HG02798 (cell line): ENCODE data around the gene CCR9.
"Not testable (repeated sequence)": the region's sequence is repeated elsewhere in the genome, so short reads cannot be mapped to it uniquely, and the experiment has no call there.

Experiments
- ATAC-seq: cut with Tn5 transposase; IDR thresholded peaks from one replicate; pipeline ENCODE4 v1.9.1; 2021; ENCODE audit warnings: mild to moderate bottlenecking; ENCODE audit not compliant: unreplicated experiment, poor library complexity

Gene CCR9, protein sequence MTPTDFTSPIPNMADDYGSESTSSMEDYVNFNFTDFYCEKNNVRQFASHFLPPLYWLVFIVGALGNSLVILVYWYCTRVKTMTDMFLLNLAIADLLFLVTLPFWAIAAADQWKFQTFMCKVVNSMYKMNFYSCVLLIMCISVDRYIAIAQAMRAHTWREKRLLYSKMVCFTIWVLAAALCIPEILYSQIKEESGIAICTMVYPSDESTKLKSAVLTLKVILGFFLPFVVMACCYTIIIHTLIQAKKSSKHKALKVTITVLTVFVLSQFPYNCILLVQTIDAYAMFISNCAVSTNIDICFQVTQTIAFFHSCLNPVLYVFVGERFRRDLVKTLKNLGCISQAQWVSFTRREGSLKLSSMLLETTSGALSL

DNA sequence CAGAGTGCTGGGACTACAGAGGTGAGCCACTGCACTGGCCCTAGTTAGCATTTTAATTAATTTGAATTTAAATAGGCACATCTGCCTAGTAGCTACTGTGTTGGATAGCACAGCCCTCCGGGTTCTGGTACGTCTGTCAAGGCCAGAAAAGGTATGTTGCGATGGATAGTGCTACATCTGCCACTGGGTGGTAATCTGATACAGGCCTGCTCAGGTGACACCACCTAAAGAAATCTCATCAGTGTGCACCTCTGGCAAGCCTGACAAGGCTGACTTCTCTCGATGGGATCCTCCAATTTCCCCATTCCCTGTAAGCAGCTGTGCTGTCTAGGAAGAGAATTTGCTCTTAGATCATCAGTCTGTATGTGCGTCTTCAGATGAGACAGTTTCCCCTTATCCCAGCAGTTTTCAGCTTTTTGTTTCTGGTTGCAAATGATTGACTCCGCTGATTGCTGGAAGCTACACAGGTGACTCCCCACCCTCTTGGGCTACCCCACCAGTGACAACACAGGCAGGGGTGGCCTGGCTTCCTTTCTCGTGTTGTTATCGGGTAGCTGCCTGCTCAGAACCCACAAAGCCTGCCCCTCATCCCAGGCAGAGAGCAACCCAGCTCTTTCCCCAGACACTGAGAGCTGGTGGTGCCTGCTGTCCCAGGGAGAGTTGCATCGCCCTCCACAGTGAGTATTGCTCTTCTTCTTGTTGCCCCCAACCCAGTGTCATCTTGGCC is at the start of gene CCR9:
Gene CCR9 (plus strand): TSS at position 565 of the 727 bp plus-strand sequence. CDS start 8,391 bp downstream, outside the sequence.
- ATAC-seq: no peak

DNA sequence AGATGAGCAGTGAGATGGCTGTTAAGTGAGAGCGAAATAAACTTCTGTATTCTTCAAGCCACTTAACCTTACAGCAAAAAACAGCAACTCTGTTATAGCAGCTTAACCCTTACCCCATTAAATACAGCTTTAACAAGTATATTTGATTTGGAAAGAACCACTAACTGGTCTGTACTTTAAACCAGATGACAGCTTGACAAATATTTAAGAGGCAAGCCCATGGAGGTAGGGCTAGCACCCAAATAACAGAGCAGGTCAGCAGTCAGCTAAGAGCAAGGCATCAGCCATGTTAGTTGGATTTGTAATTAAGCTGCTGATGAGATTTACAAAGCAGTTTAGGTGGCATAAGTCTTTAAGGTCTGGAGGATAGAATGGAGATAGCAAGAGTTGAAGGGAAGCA is 47.9 kb upstream of the CCR9 start:
- ATAC-seq: no peak

DNA sequence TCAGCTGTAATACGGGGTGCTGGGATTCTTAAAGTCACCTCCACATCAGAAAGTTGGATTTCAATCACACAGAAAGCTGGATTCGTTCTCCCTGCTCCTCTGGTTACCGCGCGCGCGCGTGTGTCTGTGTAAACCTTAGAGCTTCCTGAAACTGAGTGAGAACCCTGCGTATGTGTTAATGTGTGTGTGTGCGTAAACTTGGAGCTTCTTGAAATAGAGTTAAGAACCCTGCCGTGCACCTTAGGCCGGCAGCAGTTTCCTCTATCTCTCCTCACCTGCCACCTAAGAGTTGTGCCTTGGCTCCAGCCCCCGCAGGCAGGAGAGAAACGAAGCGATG is 45.0 kb upstream of the CCR9 start:
- no peak for ATAC-seq

DNA sequence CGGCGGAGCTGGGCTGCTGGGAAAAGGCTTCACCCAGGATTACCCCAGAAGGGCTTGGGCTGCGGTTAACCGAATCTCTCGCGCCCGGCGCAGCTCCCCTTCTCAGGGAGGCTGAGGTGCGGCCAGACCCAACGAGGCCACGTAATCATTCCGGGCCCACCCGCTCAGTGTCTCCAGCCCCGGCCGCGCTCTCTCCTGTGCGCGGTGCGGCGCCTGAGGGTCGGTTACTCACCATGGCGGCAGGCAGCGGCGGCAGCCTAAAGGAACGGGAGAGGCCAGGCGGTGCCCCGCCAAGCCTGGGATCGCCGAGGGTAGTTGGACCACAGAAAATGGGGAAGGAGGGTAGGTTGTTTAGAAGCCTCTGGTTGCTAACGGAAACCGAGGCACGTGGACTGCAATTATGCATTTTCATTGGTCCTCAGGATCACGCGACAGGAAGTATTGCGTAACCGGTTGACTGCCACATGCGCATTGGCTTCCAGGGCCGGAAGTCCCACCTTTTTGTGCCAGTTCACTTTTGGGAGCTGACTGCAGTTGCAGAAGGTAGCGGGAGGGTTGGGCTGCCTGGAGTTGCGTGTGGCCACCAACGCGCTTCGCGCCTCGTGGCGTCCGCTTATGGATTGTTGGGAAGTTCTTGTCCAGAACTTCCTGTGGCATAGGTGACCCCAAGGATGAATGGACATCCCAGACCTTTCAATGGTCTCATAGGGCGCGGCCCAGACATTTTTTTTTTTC is 44.4 kb upstream of the CCR9 start, which contains the start of gene LZTFL1:
Gene LZTFL1 (minus strand): TSS at position 363 of the 735 bp plus-strand sequence. CDS start 128 bp downstream, at position 235.
- peak; percentile 97 for ATAC-seq

DNA sequence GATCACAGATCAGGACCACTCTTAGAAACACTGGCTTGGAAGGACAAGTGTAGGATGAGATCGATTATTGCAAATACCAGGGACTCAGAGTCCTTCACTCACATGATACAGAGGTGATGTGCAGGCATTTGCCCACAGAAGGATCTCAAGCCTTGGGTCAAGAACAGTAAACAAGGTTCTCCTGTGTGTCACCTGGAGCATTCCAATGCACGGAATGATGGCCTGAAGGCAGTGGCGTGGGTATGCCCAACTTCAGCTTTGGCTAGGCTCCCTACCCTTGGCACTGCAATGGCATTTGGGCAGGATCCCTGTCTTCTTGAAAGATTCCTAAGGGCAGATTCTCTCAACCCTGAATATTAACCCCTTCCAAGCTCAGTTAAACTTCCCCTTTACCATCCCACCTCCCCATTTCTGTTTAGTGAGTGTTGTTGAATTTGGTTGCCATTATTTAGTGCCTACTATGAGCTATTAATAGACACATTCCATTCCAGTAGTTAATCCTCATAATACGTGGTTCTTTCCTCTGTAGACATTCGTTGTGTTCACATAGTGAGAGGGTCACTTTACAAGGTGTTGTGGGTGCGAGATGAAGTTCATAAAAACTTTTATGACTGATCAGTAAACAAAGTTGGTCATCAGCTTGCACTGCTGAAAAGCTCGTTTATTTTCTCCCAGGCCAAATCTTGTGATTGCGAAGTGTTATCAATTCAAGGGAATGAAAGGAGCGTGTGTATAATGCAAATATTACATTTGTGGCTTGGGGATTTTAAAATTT is 43.3 kb upstream of the CCR9 start:
- no peak for ATAC-seq

DNA sequence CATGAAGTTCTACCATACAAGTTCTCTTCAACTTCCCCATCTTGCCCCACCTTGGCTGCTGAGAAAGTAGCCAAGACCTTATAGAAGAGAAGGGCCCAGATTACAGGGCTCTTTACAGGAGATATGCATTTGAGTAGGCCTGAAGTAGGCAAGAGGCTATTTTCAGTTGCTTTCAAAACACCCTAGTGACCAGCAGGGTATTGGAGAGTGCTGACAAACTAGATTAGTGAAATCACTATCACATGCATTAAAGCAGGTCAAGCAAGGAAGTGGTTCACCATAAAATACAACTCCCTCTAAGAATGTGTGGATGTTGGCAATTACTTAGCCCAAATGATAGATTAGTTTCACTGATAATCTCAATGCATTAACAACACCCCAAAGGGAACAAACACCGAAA is 41.7 kb upstream of the CCR9 start:
- ATAC-seq: no peak

DNA sequence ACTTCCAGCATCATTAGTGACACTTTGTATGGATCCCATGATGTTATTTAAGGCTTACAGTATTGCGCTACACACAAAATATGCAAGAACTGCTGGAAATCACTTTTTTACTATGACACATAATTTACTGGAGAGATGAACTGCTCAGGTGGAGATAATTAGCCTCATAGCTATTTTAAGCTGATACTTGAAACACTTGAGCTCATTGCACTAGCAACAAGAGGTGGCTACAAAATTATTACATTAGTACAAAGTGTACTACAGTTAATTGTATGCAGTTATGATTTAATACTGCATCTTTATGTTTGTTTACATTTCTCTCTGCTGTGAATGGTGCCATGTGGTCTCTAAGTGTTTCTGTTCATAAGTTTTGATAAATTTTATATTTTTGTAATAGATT is 38.0 kb upstream of the CCR9 start:
- no peak for ATAC-seq

DNA sequence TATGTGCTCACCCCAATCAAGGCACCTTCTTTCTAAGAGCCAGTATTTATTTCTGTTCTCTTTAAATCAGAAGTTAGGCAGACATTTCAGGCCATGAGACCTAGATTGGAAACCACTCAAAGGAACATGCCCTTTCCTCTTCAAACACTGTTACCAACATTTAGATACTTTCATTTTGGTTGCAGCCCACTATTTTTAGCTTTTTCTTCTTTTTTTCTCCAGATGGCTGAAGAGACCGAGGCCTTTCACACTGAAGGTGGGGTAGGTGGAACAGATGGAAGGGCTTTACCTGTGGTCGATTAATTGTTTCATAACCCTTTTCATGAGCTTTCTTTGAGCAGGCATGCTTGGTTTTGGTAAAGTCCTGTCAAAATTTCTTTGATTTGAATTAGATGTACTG is 33.5 kb upstream of the CCR9 start:
- ATAC-seq: no peak

DNA sequence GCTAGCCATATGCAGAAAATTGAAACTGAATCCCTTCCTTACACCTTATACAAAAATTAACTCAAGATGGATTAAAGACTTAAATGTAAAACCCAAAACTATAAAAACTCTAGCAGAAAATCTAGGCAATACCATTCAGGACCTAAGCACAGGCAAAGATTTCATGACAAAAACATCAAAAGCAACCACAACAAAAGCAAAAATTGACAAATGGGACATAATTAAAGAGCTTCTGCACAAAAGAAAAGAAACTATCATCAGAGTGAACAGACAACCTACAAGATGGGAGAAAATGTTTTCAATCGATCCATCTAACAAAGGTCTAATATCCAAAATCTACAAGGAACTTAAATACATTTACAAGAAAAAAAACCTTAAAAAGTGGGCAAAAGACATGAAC is 30.0 kb upstream of the CCR9 start:
- not testable (repeated sequence) for ATAC-seq

DNA sequence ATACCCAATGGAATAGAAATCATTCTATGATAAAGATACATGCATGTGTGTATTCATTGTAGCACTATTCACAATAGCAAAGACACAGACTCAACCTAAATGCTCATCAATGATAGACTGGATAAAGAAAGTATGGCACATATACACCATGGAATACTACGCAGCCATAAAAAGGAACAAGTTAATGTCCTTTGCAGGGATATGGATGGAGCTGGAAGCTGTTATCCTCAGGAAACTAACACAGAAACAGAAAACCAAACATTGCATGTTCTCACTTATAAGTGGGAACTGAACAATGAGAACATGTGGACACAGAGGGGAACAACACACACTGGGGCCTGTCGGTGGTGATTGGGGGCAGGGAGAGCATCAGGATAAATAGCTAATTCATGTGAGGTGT is 29.3 kb upstream of the CCR9 start:
- ATAC-seq: not testable (repeated sequence)

DNA sequence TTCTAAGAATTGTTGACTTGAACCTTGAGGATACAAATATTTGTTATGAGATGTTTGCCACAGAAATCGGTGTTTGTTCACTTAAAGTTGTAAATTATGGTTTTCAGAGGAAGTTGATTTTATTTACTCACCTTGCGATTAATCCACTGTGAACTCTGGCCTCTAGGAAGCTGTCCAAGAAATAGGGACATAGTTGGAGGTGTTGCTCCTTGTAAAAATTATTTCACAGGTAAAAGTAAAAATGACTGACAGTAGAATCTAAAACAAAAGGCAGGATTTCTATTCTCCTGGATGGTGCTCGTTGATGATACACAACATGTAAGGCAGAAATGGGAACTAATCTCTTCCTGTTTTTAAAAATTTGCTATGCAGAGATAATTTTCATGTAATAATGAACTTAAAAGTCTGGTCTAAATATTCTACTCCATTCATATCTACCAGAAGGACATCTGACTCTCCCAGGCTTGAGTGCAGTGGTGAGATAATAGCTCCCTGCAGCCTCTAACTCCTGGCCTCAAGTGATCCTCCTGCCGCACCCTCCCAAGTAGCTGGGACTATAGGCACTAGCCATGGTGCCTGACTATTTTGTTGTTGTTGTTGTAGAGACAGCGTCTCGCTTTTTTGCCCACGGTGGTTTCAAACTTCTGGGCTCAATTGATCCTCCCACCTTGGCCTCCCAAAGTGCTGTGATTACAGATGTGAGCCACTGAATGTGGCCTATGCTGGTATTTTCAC is 27.4 kb upstream of the CCR9 start:
- no peak for ATAC-seq

DNA sequence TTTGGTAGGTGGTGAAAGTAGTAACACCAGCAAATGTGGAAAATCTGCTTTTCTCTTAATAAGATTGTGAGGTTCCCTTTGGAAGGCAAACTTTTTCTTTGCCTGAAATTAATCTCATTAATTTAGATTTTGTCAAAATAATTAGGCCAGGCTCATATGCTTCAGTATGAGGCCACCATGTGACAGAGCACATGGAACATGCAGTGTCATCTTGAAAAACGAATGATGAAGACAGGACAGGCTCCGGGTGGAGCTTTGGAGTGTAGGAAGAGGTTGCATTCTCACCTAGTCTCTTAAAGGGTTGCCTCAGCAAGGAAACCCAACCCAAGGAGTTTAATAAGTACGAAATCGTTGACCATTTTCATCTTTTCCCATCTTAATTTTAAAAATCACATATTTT is 25.9 kb upstream of the CCR9 start:
- ATAC-seq: no peak

DNA sequence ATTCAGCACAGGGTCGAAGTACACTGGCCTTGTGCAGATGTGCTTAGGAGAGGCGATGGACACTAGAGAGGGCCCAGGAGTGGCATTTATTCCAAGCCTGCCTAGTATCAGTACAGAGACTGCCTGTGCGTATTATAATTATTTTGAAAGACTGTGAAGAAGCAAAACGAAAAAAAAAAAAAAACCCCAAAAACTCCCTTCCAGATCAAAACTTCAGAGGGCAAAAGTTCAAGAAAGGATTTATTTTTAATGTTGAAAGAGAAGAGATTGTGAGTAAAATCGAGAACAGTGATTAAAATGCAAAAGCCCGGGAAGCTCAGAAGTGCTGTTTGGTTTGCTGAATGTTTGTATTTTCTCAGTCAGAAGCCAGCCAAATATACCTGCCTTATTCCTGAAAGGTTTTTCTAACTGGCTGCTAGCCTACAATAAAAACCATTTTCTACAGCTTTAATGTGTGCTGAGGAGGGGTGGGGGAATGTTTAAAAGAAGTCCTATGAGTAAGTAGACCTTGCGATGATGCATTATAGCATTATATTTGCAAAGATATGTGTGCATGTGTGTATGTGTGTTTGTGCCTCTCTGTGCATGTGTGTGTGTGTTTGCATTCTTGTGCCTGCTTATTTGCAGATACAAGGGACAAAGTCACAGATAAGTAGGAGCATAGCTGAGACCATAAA is 25.2 kb upstream of the CCR9 start:
- ATAC-seq: peak; percentile 71

DNA sequence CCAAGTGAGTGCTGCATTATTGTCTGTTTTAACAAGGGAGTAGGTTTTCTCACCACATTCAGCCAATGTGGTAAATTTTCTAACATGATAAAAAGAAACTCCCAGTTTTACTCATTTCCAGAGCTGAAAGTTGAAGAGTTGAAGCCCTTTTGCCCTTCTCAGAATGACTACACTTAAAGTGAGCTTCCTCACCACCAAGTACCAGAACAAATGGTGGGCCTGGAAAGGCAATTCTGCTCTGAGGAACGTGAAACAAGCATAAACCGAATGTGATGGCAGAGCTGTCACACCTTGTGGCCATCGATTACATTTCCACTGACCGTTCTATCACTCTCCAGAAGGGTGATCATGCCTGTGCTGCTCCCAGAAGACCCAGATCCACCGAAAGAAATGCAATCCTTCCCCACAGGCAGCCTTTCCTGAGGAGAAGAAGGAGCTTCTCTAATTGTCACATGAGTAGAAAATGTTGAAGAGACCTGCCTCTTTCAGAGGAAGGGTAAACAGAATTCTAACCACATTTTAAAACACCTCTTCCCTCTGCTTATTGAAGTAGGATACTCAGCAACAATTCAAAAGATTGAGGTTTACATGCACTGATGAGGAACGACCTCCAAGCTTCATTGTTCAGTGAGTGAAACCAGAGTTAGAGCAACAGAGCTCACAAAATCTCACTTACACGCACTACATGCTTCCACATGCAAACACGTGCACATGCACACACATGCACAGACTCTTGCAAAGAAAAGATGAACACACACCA is 21.4 kb upstream of the CCR9 start:
- ATAC-seq: peak; percentile 65

DNA sequence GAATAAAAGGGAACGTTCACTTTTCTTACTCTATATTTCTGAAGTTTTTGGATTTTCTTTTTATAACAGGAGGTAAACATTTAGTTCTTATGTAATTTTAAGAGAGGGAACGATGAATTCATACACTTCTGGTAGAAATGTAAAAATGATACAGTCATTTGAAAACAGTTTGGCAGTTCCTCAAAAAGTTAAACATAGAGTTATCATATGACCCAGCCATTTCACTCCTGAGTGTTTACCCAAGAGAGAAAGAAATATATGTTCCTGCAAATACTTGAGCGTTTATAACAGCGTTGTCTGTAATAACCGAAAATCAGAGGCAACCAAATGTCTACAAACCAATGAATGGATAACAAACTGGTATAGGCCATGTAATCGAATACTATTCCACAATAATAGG is 20.8 kb upstream of the CCR9 start:
- no peak for ATAC-seq

DNA sequence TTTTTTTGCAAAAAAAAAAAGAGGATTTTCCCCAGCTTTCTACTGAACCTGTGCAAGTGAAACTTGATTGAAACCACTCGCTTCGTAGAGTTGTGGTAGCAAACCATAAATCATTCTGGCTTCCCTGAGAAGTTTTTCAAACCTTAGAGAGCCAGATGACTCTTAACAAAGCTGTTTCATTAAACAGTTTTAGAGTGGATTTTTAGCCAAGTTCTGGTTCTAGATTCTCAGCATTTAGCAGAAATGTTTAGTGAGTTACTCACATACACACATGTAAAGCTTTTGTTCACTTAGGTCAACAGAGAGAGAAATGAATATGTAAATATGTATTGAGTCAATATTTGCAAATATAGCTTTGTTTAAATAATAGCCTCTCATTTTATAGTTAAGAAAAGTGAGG is 18.1 kb upstream of the CCR9 start:
- no peak for ATAC-seq

DNA sequence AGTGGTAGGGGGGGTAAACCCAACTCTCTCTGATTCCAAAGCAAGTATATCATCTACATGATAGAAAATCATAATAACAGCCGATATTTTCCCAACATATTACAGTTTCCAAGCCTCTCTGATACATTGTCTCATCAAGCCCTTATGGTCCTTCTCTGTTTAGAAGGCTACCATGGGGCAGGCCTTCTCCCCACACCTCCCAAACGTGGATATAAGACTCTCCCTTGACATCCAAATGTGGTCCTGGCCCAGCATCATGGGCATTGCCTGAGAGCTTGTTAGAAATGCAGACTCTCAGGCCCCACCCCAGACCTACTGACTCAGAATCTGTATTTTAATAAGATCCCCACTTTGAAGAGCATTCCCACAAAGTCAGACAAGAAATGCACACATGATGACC is 17.7 kb upstream of the CCR9 start:
- ATAC-seq: no peak

DNA sequence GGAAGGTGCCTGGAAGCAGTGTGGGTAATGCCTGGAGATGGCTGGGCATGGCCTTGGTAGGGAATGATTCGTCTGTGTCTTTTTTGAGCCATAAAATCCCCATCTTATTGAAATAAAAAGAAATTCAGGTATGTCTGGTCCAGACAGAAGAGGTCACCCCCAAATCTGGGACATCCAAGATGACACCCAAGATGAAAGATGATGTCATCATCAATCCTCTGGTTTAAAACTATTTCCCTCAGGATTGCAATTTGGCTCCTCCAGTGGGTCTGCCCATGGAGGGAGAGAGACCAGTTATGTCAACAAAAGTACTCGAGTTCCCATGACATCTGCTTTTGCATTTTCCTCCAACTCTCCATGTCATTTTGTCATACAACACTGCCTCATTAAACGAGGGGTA is 16.7 kb upstream of the CCR9 start:
- no peak for ATAC-seq
